Measurements from ENCODE around the gene BEX3.

Gene BEX3

DNA sequence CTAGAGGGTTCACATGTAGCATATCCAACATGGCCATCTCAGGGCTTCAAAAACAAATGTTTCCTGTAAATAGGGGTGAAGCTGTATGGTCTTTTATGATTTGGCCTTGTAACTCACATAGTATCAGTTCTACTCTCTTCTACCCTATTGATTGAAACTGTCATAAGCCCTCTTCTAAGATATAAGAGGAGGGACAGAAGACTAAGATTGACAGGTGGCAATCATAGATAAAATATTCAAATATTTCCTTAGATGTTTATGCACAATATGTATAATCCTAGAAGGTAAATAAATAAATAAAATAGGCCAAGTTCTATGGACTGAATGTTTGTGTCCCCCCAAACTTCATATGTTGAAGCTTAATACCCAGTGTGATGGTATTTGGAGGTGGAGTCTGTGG is 6.9 kb upstream of the BEX3 start (continued):
- TF ChIP-seq ZNF629 (tag by site-specific recombination; IDR thresholded peaks at IDR 0.05): no peak
- TF ChIP-seq, protein P1, sequence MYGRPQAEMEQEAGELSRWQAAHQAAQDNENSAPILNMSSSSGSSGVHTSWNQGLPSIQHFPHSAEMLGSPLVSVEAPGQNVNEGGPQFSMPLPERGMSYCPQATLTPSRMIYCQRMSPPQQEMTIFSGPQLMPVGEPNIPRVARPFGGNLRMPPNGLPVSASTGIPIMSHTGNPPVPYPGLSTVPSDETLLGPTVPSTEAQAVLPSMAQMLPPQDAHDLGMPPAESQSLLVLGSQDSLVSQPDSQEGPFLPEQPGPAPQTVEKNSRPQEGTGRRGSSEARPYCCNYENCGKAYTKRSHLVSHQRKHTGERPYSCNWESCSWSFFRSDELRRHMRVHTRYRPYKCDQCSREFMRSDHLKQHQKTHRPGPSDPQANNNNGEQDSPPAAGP (tag by site-specific recombination; IDR thresholded peaks at IDR 0.05): no peak
- TF ChIP-seq, protein P2, sequence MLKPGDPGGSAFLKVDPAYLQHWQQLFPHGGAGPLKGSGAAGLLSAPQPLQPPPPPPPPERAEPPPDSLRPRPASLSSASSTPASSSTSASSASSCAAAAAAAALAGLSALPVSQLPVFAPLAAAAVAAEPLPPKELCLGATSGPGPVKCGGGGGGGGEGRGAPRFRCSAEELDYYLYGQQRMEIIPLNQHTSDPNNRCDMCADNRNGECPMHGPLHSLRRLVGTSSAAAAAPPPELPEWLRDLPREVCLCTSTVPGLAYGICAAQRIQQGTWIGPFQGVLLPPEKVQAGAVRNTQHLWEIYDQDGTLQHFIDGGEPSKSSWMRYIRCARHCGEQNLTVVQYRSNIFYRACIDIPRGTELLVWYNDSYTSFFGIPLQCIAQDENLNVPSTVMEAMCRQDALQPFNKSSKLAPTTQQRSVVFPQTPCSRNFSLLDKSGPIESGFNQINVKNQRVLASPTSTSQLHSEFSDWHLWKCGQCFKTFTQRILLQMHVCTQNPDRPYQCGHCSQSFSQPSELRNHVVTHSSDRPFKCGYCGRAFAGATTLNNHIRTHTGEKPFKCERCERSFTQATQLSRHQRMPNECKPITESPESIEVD (tag by site-specific recombination; IDR thresholded peaks at IDR 0.05): no peak

DNA sequence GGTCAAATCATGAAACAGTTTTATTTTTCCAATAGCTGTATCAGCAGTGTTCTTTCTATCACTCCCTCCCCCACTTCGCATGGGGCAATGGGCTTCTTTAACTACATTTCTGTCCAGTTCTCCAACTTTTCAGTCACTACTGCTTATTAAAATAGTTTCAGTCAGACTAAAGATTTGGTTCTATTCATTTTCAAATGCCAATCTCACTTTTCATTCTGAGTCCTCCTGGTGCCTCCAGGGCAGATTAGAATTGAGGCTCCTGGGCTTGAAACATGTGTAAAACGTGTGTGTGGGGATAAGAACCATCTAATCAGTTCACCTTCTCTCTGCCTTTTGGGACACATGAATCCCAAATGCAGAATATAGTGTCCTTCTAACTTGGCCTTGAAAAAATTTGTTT is 3.5 kb upstream of the BEX3 start:
- Histone ChIP-seq H3K4me3 (ENCODE audit: low read depth, low read length) (no peak overlapping the region), H3K27ac (ENCODE audit: extremely low read depth, low read depth, low read length) (no peak overlapping the region), H3K36me3 (ENCODE audit: control insufficient read depth in 2 of 2, insufficient read depth in 1 of 2, low read length in 2 of 2) (peaks cover 0 to 6% of the 10 kb centered on the region in 2 experiments; a peak in 1 of 3 replicates), H3K4me1 (ENCODE audit: control insufficient read depth, insufficient read depth, low read length) (no peaks in the 10 kb centered on the region), H3K9me3 (ENCODE audit: control insufficient read depth, insufficient read depth, low read depth, low read length) (no peaks in the 10 kb centered on the region)
- POLR2A ChIA-PET: interaction anchor here (1.2 kb wide), 1 partner anchor 17 kb away, joined by 3 read pairs; the partner anchor contains the start of gene TCEAL9
- no peak for TF ChIP-seq SALL2 (tag by site-specific recombination; IDR thresholded peaks at IDR 0.05; ENCODE audit: borderline replicate concordance)
- TF ChIP-seq, protein P3, sequence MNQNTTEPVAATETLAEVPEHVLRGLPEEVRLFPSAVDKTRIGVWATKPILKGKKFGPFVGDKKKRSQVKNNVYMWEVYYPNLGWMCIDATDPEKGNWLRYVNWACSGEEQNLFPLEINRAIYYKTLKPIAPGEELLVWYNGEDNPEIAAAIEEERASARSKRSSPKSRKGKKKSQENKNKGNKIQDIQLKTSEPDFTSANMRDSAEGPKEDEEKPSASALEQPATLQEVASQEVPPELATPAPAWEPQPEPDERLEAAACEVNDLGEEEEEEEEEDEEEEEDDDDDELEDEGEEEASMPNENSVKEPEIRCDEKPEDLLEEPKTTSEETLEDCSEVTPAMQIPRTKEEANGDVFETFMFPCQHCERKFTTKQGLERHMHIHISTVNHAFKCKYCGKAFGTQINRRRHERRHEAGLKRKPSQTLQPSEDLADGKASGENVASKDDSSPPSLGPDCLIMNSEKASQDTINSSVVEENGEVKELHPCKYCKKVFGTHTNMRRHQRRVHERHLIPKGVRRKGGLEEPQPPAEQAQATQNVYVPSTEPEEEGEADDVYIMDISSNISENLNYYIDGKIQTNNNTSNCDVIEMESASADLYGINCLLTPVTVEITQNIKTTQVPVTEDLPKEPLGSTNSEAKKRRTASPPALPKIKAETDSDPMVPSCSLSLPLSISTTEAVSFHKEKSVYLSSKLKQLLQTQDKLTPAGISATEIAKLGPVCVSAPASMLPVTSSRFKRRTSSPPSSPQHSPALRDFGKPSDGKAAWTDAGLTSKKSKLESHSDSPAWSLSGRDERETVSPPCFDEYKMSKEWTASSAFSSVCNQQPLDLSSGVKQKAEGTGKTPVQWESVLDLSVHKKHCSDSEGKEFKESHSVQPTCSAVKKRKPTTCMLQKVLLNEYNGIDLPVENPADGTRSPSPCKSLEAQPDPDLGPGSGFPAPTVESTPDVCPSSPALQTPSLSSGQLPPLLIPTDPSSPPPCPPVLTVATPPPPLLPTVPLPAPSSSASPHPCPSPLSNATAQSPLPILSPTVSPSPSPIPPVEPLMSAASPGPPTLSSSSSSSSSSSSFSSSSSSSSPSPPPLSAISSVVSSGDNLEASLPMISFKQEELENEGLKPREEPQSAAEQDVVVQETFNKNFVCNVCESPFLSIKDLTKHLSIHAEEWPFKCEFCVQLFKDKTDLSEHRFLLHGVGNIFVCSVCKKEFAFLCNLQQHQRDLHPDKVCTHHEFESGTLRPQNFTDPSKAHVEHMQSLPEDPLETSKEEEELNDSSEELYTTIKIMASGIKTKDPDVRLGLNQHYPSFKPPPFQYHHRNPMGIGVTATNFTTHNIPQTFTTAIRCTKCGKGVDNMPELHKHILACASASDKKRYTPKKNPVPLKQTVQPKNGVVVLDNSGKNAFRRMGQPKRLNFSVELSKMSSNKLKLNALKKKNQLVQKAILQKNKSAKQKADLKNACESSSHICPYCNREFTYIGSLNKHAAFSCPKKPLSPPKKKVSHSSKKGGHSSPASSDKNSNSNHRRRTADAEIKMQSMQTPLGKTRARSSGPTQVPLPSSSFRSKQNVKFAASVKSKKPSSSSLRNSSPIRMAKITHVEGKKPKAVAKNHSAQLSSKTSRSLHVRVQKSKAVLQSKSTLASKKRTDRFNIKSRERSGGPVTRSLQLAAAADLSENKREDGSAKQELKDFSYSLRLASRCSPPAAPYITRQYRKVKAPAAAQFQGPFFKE (tag by site-specific recombination; IDR thresholded peaks at IDR 0.05; ENCODE audit: borderline replicate concordance): no peak
- TF ChIP-seq, protein P4, sequence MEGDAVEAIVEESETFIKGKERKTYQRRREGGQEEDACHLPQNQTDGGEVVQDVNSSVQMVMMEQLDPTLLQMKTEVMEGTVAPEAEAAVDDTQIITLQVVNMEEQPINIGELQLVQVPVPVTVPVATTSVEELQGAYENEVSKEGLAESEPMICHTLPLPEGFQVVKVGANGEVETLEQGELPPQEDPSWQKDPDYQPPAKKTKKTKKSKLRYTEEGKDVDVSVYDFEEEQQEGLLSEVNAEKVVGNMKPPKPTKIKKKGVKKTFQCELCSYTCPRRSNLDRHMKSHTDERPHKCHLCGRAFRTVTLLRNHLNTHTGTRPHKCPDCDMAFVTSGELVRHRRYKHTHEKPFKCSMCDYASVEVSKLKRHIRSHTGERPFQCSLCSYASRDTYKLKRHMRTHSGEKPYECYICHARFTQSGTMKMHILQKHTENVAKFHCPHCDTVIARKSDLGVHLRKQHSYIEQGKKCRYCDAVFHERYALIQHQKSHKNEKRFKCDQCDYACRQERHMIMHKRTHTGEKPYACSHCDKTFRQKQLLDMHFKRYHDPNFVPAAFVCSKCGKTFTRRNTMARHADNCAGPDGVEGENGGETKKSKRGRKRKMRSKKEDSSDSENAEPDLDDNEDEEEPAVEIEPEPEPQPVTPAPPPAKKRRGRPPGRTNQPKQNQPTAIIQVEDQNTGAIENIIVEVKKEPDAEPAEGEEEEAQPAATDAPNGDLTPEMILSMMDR (tag by site-specific recombination; IDR thresholded peaks at IDR 0.05): no peak
- TF ChIP-seq KLF16 (tag by site-specific recombination; IDR thresholded peaks at IDR 0.05): no peak
- TF ChIP-seq ZNF548 (tag by site-specific recombination; IDR thresholded peaks at IDR 0.05): no peak
- TF ChIP-seq ZNF184 (tag by site-specific recombination; IDR thresholded peaks at IDR 0.05): no peak
- no peak for TF ChIP-seq ZNF239 (tag by site-specific recombination; IDR thresholded peaks at IDR 0.05)
- TF ChIP-seq ZNF747 (tag by site-specific recombination; IDR thresholded peaks at IDR 0.05): no peak
- TF ChIP-seq, protein P5, sequence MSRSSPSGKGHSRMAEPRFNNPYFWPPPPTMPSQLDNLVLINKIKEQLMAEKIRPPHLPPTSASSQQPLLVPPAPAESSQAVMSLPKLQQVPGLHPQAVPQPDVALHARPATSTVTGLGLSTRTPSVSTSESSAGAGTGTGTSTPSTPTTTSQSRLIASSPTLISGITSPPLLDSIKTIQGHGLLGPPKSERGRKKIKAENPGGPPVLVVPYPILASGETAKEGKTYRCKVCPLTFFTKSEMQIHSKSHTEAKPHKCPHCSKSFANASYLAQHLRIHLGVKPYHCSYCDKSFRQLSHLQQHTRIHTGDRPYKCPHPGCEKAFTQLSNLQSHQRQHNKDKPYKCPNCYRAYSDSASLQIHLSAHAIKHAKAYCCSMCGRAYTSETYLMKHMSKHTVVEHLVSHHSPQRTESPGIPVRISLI (tag by site-specific recombination; IDR thresholded peaks at IDR 0.05): no peak
- TF ChIP-seq ZNF37A (tag by site-specific recombination; IDR thresholded peaks at IDR 0.05): no peak
- no peak for TF ChIP-seq ZNF19 (tag by site-specific recombination; IDR thresholded peaks at IDR 0.05; ENCODE audit: low read depth)
- TF ChIP-seq ZNF175 (tag by site-specific recombination; IDR thresholded peaks at IDR 0.05): no peak
- TF ChIP-seq ZNF529 (tag by site-specific recombination; IDR thresholded peaks at IDR 0.05; ENCODE audit: insufficient replicate concordance): no peak
- no peak for TF ChIP-seq ZNF350 (tag by site-specific recombination; IDR thresholded peaks at IDR 0.05)
- TF ChIP-seq MZF1 (tag by site-specific recombination; IDR thresholded peaks at IDR 0.05; ENCODE audit: borderline replicate concordance): no peak
- TF ChIP-seq, protein P6, sequence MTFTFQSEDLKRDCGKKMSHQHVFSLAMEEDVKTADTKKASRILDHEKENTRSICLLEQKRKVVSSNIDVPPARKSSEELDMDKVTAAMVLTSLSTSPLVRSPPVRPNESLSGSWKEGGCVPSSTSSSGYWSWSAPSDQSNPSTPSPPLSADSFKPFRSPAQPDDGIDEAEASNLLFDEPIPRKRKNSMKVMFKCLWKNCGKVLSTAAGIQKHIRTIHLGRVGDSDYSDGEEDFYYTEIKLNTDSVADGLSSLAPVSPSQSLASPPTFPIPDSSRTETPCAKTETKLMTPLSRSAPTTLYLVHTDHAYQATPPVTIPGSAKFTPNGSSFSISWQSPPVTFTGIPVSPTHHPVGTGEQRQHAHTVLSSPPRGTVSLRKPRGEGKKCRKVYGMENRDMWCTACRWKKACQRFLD (tag by site-specific recombination; IDR thresholded peaks at IDR 0.05): no peak
- CTCF ChIA-PET: interaction anchor here (1.1 kb wide), 1 partner anchor 92 kb away, joined by 4 read pairs; no protein-coding TSS in a partner anchor

Data from HEK293 (cell line).